HPDE6-E6E7 (cell line): ENCODE data around the gene SYT17.
"Not testable (repeated sequence)": the region's sequence is repeated elsewhere in the genome, so short reads cannot be mapped to it uniquely, and the experiment has no call there.

Experiments
- DNase-seq: peaks from one replicate; pipeline ENCODE4 v3.0.0; 2011; ENCODE audit warnings: missing footprints; ENCODE audit errors: extremely low spot score

The SYT17 gene

GRCh38 chr16:19173649-19174383, 5.8 kb downstream of the SYT17 start:
- no peak for DNase-seq

GRCh38 chr16:19174478-19174877, 6.4 kb downstream of the SYT17 start:
- no peak for DNase-seq

- no peak for DNase-seq
Observed at GRCh38 chr16:19175492-19176262, 7.6 kb downstream of the SYT17 start.

- DNase-seq: no peak
Observed at GRCh38 chr16:19177111-19177739, 9.2 kb downstream of the SYT17 start.

GRCh38 chr16:19179546-19180490, 11.8 kb downstream of the SYT17 start:
- peak; percentile 54 for DNase-seq

- no peak for DNase-seq
Observed at GRCh38 chr16:19180741-19181140, 12.7 kb downstream of the SYT17 start.

- no peak for DNase-seq
Observed at GRCh38 chr16:19182481-19182880, 14.4 kb downstream of the SYT17 start.

- no peak for DNase-seq
Observed at GRCh38 chr16:19183187-19183586, 15.1 kb downstream of the SYT17 start.

- no peak for DNase-seq
Observed at GRCh38 chr16:19184823-19185509, 16.9 kb downstream of the SYT17 start.

GRCh38 chr16:19185510-19185851, 17.4 kb downstream of the SYT17 start:
- DNase-seq: no peak

GRCh38 chr16:19186408-19186807, 18.4 kb downstream of the SYT17 start:
- DNase-seq: no peak

GRCh38 chr16:19187961-19188360, 19.9 kb downstream of the SYT17 start:
- not testable (repeated sequence) for DNase-seq

GRCh38 chr16:19188406-19188805, 20.4 kb downstream of the SYT17 start:
- no peak for DNase-seq

GRCh38 chr16:19192865-19193264, 24.8 kb downstream of the SYT17 start:
- DNase-seq: no peak

GRCh38 chr16:19196871-19197270, 28.8 kb downstream of the SYT17 start:
- DNase-seq: no peak

- no peak for DNase-seq
Observed at GRCh38 chr16:19203374-19203966, 35.4 kb downstream of the SYT17 start.

GRCh38 chr16:19210280-19210924, 42.4 kb downstream of the SYT17 start:
- no peak for DNase-seq

- no peak for DNase-seq
Observed at GRCh38 chr16:19210968-19211367, 42.9 kb downstream of the SYT17 start.

GRCh38 chr16:19212059-19212458, 44.0 kb downstream of the SYT17 start:
- no peak for DNase-seq

GRCh38 chr16:19213885-19214284, 45.8 kb downstream of the SYT17 start:
- no peak for DNase-seq
